Stomach smooth muscle (tissue), 2 donors: ENCODE results near the gene JADE2.

ENCODE experiments used
- H3K27ac ChIP-seq: one replicate; pipeline ENCODE4 v1.7.0; 2013; ENCODE audit warnings: mild to moderate bottlenecking, low read length, inconsistent platforms
- H3K27me3 ChIP-seq, 2 donors: one replicate each; pipeline ENCODE4 v1.7.0; 2013; ENCODE audit warnings: low read length in 2 of 2; ENCODE audit not compliant: insufficient read depth in 2 of 2, control insufficient read depth in 1 of 2
- H3K36me3 ChIP-seq, 2 donors: one replicate each; pipeline ENCODE4 v1.7.0; 2013; ENCODE audit warnings: low read length in 2 of 2; ENCODE audit not compliant: control insufficient read depth in 2 of 2, insufficient read depth in 2 of 2
- H3K4me1 ChIP-seq: one replicate; pipeline ENCODE4 v1.7.0; 2013; ENCODE audit warnings: low read length; ENCODE audit not compliant: control insufficient read depth, insufficient read depth
- H3K4me3 ChIP-seq, 2 donors: one replicate each; pipeline ENCODE4 v1.7.0; 2013; ENCODE audit warnings: low read length in 2 of 2
- H3K9ac ChIP-seq, 2 donors: one replicate each; pipeline ENCODE4 v1.7.0; 2013; ENCODE audit warnings: low read length in 2 of 2, mild to moderate bottlenecking in 1 of 2
- H3K9me3 ChIP-seq, 2 donors: one replicate each; pipeline ENCODE4 v1.7.0; 2013; ENCODE audit warnings: low read length in 2 of 2; ENCODE audit not compliant: control insufficient read depth in 2 of 2
- donor health status: healthy.
- donor health status: Pancreatic carcinoma.

JADE2 gene

DNA sequence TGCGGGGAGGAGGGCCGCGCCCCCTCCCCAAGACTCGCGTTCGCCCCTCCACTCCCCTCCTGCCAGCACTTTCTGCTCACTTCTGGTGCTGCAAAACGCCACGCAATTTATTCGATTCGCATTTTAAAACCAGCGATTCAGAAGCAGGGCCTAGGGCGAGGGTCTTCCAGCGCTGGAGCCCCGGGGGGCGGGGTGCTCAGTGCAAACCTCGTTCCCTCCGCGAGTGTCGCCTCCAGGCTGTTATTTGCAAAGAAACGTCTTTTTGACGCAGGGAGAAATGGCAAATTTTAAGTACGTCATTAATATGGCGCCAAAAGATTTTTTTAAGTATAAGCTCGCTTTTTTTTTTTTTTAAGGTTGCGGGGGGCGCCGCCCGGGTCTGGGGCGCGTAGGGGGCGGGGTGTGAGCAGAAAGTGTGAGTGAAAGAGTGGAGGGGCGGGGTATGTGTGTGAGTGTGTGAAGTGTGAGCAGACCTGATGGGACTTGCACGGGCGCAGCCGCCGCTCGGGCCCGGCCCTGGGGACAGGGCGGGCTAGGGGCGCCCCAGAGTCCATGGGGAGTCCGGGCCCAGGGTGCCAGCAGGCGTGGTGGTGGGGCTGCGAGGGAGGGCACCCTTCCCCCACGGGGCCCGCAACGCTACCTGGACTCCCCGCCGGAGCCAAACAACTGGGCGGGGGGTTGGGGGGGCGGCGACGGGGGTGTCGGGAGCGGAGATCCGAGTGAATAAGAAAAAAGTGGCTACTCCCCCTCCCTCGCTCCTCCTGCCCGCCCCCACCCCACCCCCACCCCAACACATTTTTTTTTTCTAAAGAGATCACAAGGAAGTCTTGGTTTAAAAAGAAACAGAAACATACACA, at the start of gene JADE2:
Gene JADE2, plus strand, starts transcription at position 845 of the 857 bp plus-strand sequence. CDS start 10,188 bp downstream, outside the sequence.
- H3K4me1 ChIP-seq: peaks cover 34% of the 10 kb centered on the region
- no peaks in the 10 kb centered on the region for H3K36me3 ChIP-seq
- H3K9ac ChIP-seq: peak within 1 kb of the TSS; percentile 97 to 99
- H3K9me3 ChIP-seq: no peaks in the 10 kb centered on the region
- peak within 1 kb of the TSS; percentile 70 to 89 for H3K4me3 ChIP-seq
- no peaks in the 10 kb centered on the region for H3K27me3 ChIP-seq
- H3K27ac ChIP-seq: peak within 1 kb of the TSS; percentile 99

DNA sequence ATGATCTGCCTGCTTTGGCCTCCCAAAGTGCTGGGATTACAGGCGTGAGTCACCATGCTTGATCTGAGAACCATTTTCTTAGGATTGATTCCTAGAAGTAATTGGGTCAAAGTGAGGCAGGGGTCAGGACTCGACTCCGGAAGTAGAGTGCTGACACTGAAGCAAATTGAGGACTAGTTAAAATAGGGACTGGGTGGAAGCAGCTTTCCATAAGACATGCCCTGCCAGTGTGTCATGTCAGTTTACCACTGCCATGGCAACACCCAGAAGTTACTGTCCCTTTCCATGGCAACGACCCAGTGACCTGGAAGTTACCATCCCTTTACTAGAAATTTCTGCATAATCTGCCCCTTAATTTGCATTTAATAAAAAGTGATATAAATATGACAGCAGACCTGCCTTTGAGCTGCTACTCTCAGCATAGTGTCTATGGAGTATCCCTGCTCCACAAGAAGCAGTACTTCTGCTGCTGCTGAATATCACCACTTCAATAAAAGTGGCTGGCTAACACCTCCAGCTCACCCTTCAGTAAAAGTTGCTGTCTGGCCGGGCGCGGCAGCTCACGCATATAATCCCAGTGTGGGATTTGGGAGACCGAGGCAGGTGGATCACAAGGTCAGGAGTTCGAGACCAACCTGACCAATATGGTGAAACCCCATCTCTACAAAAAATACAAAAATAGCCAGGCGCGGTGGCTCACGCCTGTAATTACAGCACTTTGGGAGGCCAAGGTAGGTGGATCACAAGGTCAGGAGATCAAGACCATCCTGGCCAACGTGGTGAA, 47.8 kb upstream of the JADE2 start:
- H3K27me3 ChIP-seq: no peaks in the 10 kb centered on the region
- H3K36me3 ChIP-seq: no peaks in the 10 kb centered on the region
- H3K27ac ChIP-seq: no peak overlapping the region
- no peaks in the 10 kb centered on the region for H3K4me1 ChIP-seq
- no peak overlapping the region for H3K9ac ChIP-seq
- H3K4me3 ChIP-seq: no peak overlapping the region
- no peaks in the 10 kb centered on the region for H3K9me3 ChIP-seq

DNA sequence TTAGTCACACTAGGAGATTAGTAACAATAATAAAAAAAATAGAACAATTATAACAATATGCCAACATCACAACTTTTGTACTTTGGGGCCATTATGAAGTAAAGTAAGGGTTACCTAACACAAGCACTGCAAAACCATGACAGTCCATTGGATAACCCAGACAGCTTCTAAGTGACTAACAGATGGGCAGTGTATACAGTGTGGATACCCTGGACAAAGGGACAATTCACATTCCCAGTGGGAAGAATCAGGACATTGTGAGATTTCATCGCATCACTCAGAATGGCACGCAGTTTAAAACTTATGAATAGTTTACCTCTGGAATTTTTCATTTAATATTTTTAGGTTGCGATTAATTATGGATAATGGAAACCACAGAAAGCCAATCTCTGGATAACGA, 45.6 kb upstream of the JADE2 start:
- Histone ChIP-seq H3K4me1 (no peaks in the 10 kb centered on the region), H3K4me3 (no peak overlapping the region), H3K27ac (no peak overlapping the region), H3K9me3 (no peaks in the 10 kb centered on the region), H3K9ac (no peak overlapping the region), H3K27me3 (no peaks in the 10 kb centered on the region), H3K36me3 (no peaks in the 10 kb centered on the region)

DNA sequence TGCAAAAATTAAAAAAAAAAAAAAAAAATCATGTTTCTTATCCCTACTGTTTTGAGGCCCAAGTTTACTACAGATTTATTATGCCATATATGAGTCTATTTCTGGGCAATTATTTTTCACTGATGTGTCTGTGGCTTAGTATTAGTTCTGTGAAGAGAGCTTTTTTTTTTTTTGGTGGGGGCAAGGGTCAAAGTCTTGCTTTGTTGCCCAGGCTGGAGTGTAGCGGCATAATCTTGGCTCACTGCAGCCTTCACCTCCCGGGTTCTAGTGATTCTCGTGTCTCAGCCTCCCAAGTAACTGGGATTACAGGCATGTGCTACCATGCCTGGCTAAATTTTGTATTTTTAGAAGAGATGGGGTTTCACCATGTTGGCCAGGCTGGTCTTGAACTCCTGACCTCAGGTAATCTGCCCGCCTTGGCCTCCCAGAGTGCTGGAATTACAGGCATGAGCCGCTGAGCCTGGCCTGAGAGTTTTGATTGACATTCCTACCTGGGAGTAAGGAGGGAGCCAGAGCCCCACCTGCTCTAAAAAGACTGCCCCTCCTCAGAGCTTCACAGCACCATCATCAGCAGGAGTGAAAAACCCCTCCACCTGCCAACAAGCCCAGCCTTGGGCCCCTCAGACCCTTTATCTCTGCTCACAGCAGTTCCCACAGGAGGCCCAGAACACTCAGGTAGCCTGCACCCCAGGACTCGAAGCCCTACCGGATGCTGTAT, 36.1 kb upstream of the JADE2 start:
- H3K27ac ChIP-seq: no peak overlapping the region
- no peaks in the 10 kb centered on the region for H3K4me1 ChIP-seq
- no peak overlapping the region for H3K9ac ChIP-seq
- no peaks in the 10 kb centered on the region for H3K27me3 ChIP-seq
- H3K36me3 ChIP-seq: no peaks in the 10 kb centered on the region
- no peak overlapping the region for H3K4me3 ChIP-seq
- no peaks in the 10 kb centered on the region for H3K9me3 ChIP-seq

DNA sequence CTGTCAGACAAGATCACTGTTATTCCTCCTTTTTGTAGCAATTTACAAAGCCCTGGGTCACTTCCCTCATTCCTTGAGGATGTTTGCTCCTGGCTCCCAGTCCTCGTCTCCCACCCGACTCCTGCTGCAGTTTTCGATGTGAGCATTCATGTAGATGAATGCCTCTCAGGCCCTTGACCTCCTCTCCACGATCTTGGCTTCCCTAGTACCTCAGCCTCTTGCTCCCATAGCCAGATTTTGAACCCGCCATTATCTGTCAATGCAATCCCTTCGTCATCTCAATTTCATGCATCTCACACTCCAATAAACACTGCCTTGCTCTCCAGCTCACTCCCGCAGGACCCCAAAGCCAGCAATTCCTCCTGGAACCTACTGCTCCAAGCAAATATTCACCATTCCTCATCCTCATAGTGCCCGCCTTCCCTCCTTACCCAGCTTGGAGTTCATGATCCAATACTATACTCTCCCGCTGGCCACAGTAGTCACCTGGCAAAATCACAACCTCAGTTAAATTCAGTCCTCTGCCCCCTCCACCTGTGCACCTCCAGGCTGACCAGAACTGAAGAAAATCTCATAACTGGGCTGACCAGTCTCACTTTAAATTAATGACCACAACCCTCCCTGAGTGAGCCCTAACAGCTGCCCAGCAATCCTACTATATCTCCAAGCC, 35.1 kb upstream of the JADE2 start:
- no peaks in the 10 kb centered on the region for H3K9me3 ChIP-seq
- no peaks in the 10 kb centered on the region for H3K4me1 ChIP-seq
- no peak overlapping the region for H3K9ac ChIP-seq
- no peak overlapping the region for H3K4me3 ChIP-seq
- H3K27me3 ChIP-seq: peaks cover 0 to 2% of the 10 kb centered on the region in 2 donors
- H3K36me3 ChIP-seq: no peaks in the 10 kb centered on the region
- H3K27ac ChIP-seq: no peak overlapping the region

DNA sequence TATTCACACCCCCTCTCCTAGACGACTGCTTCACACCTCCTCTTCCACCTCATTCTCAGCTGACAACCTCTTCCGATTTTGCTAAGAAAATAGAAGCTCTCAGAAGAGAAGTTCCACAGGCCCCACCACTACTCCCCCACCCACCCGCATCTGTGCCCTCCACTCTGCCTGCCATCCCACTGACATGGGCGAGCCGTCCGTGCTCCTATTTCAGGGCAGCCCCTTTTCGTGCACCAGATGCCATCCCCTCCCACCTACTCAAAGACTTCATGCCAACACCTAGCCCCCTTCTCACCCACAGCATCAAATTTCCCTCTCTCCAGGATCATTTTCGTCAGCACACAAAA, 34.6 kb upstream of the JADE2 start:
- H3K4me1 ChIP-seq: no peaks in the 10 kb centered on the region
- peaks cover 0 to 2% of the 10 kb centered on the region in 2 donors for H3K27me3 ChIP-seq
- H3K9ac ChIP-seq: no peak overlapping the region
- no peaks in the 10 kb centered on the region for H3K9me3 ChIP-seq
- no peak overlapping the region for H3K4me3 ChIP-seq
- no peak overlapping the region for H3K27ac ChIP-seq
- no peaks in the 10 kb centered on the region for H3K36me3 ChIP-seq

DNA sequence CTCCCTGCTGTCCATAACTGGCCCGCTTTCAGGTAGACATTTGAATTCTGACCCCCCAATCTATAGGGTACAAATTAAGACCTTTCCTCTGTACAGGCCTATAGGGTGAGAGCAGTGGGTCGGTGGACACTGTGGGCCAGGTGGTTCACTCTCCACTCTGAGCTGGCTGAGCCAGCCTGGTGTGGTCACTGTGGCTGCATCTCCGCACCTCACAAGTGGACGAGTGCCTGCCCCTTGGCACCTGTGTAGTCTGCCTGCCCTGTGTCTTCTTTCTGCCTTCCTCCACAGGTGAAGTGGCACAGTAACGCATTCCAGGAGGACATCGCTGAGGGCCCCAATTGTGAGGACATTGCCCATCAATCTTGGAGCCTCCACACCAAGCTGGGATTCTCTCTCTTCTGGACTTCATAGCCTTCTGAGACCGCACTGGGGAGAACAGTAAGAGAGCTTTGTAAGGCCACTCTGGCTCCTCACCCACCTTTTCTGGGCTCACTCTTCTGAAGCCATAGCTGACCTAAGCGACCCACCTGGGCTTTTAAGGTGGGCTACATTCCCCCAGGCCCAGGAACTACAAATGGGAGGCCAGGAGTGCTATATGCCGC, 33.5 kb upstream of the JADE2 start:
- Histone ChIP-seq H3K36me3 (no peaks in the 10 kb centered on the region), H3K27me3 (peaks cover 0 to 2% of the 10 kb centered on the region in 2 donors), H3K9me3 (no peaks in the 10 kb centered on the region), H3K4me1 (no peaks in the 10 kb centered on the region), H3K27ac (no peak overlapping the region), H3K4me3 (no peak overlapping the region), H3K9ac (no peak overlapping the region)

DNA sequence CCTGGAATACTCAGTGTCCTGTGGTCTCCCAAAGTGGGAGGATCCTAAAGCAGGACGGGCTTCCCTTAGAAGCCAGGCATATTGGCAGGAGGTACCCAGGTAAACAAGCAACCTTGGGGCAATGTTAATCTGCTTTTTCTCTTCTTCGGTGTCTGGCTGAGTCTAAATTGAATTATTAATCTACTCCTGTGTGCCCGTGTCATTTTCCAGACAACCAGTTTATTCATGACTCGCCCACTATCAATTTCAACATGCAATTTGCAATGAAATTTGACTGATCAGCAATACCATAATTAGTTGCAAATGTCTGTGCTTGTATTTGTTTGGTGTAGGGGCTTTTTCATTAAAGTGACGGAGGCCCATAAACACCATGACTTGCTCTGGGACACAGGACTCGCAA, 32.9 kb upstream of the JADE2 start:
- no peaks in the 10 kb centered on the region for H3K36me3 ChIP-seq
- H3K27me3 ChIP-seq: peaks cover 0 to 2% of the 10 kb centered on the region in 2 donors
- H3K4me1 ChIP-seq: no peaks in the 10 kb centered on the region
- H3K27ac ChIP-seq: no peak overlapping the region
- H3K9ac ChIP-seq: no peak overlapping the region
- no peak overlapping the region for H3K4me3 ChIP-seq
- H3K9me3 ChIP-seq: no peaks in the 10 kb centered on the region

DNA sequence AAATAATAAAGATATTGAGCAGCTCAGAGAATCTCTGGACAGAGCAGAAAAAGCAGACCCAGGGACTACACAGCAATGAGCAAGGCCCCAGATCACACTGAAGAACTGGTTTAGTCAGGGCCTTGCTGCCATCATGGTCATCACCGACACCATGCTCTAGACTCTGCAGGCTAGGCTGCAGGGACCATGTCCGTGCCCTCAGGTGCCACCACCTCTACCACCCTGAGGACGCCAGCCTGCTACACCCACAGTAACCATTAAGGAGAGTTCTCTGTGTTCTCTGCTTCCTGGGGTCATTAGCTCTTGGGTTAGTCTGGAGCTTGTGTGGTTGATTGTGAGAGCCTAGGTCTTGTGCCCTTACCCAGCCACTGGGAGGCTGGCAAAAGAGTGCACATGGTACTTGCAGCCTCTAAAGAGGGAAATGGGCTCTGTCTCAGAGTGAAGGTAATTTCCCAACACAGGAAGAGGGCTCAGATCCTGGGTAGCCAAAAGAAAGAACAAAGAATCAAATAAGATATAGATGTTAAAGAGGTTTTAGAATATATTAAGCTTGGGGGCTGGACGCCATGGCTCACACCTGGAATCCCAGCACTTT, 31.9 kb upstream of the JADE2 start:
- Histone ChIP-seq H3K4me1 (no peaks in the 10 kb centered on the region), H3K9me3 (no peaks in the 10 kb centered on the region), H3K36me3 (no peaks in the 10 kb centered on the region), H3K9ac (no peak overlapping the region), H3K27ac (no peak overlapping the region), H3K4me3 (no peak overlapping the region), H3K27me3 (peaks cover 0 to 2% of the 10 kb centered on the region in 2 donors)

DNA sequence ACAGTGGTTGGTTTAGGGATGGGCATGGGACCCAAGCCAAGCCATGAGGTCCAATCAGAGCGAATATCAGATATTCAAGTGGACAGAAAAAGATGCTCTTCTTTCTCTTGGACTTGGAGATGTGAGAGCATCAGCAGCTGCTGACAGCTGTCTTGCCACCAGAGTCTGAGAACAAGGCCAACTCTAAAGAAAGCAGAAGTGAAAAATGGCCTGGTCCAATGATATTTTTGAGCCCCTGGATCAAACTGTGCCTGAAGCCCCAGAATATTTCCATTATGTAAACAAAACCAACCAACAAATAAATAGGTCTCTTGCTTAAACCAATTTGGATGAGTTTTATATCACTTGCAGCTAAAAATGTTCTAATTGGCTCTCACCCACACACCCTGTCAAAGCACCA, 30.7 kb upstream of the JADE2 start:
- Histone ChIP-seq H3K27me3 (peaks cover 0 to 2% of the 10 kb centered on the region in 2 donors), H3K4me1 (no peaks in the 10 kb centered on the region), H3K9me3 (no peaks in the 10 kb centered on the region), H3K9ac (no peak overlapping the region), H3K27ac (no peak overlapping the region), H3K36me3 (no peaks in the 10 kb centered on the region), H3K4me3 (no peak overlapping the region)
